ENCODE data around the gene FSTL3. TPM values are rescaled to one million over a fixed set of nuclear protein-coding genes. Genes with fewer than 3 reads are reported as not detected.
"Not testable (repeated sequence)": the region's sequence is repeated elsewhere in the genome, so short reads cannot be mapped to it uniquely, and the experiment has no call there.

The FSTL3 gene
- total RNA-seq, 3 donors from 2014 or later (not counting 1 experiment from before 2014, with no cell fraction given) = 1.5 to 1.9 (median 1.5) TPM

GRCh38 chr19:726993-727956 is 51.1 kb downstream of the FSTL3 start:
- TF ChIP-seq CTCF (IDR thresholded peaks at IDR 0.05) = no peak
- H3K4me3 Mint-ChIP-seq = no peak overlapping the region
- no peak overlapping the region for H3K27ac Mint-ChIP-seq
- DNase-seq (no peak), ATAC-seq (no peak)
- Histone ChIP-seq H3K4me1 (ENCODE audit: control insufficient read depth, insufficient read depth, low read length) (peaks cover 3% of the 10 kb centered on the region), H3K9me3 (ENCODE audit: control insufficient read depth, insufficient read depth, low read length) (no peaks in the 10 kb centered on the region), H3K36me3 (ENCODE audit: control insufficient read depth, insufficient read depth, low read length) (no peaks in the 10 kb centered on the region), H3K4me3 (ENCODE audit: low read length) (no peak overlapping the region), H3K27ac (ENCODE audit: low read length) (no peak overlapping the region), H3K27me3 (ENCODE audit: control insufficient read depth, insufficient read depth, low read length) (no peaks in the 10 kb centered on the region)
- intact Hi-C loops (cut with micrococcal nuclease) = no loop called here
- peaks cover 0 to 3% of the 10 kb centered on the region in 2 donors for H3K27me3 Mint-ChIP-seq (ENCODE audit: low read depth in 2 of 2)
- H3K36me3 Mint-ChIP-seq = no peaks in the 10 kb centered on the region
- 88% methylated on average over 43 of the region's 43 CpGs for WGBS (ENCODE audit: insufficient coverage)
- H3K9me3 Mint-ChIP-seq = no peaks in the 10 kb centered on the region
- H3K4me1 Mint-ChIP-seq = no peaks in the 10 kb centered on the region

- DNase-seq = no peak
- no peaks in the 10 kb centered on the region for H3K36me3 ChIP-seq (ENCODE audit: control insufficient read depth, insufficient read depth, low read length)
- intact Hi-C loops (cut with micrococcal nuclease) = no loop called here
- no peak overlapping the region for H3K4me3 ChIP-seq (ENCODE audit: low read length)
- no peaks in the 10 kb centered on the region for H3K9me3 ChIP-seq (ENCODE audit: control insufficient read depth, insufficient read depth, low read length)
- no peak overlapping the region for H3K27ac ChIP-seq (ENCODE audit: low read length)
- Mint-ChIP-seq H3K4me3 (no peak overlapping the region), H3K9me3 (no peaks in the 10 kb centered on the region), H3K36me3 (no peaks in the 10 kb centered on the region), H3K27me3 (ENCODE audit: low read depth in 2 of 2) (peaks cover 0 to 3% of the 10 kb centered on the region in 2 donors), H3K27ac (no peak overlapping the region), H3K4me1 (peaks cover 0 to 7% of the 10 kb centered on the region in 2 donors)
- no peak for TF ChIP-seq CTCF (IDR thresholded peaks at IDR 0.05)
- H3K4me1 ChIP-seq (ENCODE audit: control insufficient read depth, insufficient read depth, low read length) = peaks cover 10% of the 10 kb centered on the region
- WGBS (ENCODE audit: insufficient coverage) = 70% methylated on average over 26 of the region's 26 CpGs
- no peak for ATAC-seq
- H3K27me3 ChIP-seq (ENCODE audit: control insufficient read depth, insufficient read depth, low read length) = no peaks in the 10 kb centered on the region
These were observed 51.8 kb downstream of the FSTL3 start for GRCh38 chr19:728011-728410.

GRCh38 chr19:729564-729963 is 53.4 kb downstream of the FSTL3 start:
- DNase-seq; H3K36me3 ChIP-seq (ENCODE audit: control insufficient read depth, insufficient read depth, low read length); H3K4me3 Mint-ChIP-seq; intact Hi-C loops (cut with micrococcal nuclease); H3K27ac Mint-ChIP-seq; H3K27me3 ChIP-seq (ENCODE audit: control insufficient read depth, insufficient read depth, low read length); ATAC-seq; H3K9me3 Mint-ChIP-seq; H3K27me3 Mint-ChIP-seq (ENCODE audit: low read depth in 2 of 2); H3K36me3 Mint-ChIP-seq; H3K27ac ChIP-seq (ENCODE audit: low read length); H3K4me3 ChIP-seq (ENCODE audit: low read length); H3K9me3 ChIP-seq (ENCODE audit: control insufficient read depth, insufficient read depth, low read length): not testable (repeated sequence)
- 94% methylated on average over 15 of the region's 15 CpGs for WGBS (ENCODE audit: insufficient coverage)
- peaks cover 26% of the 10 kb centered on the region for H3K4me1 ChIP-seq (ENCODE audit: control insufficient read depth, insufficient read depth, low read length)
- H3K4me1 Mint-ChIP-seq = peaks cover 0 to 19% of the 10 kb centered on the region in 2 donors

GRCh38 chr19:729965-730668 is 53.9 kb downstream of the FSTL3 start:
- H3K4me3 ChIP-seq (ENCODE audit: low read length) = no peak overlapping the region
- intact Hi-C loops (cut with micrococcal nuclease) = no loop called here

More at GRCh38 chr19:729965-730668, 53.9 kb downstream of the FSTL3 start:
- Mint-ChIP-seq H3K9me3 (no peaks in the 10 kb centered on the region), H3K27ac (no peak overlapping the region), H3K4me3 (no peak overlapping the region), H3K36me3 (no peaks in the 10 kb centered on the region), H3K27me3 (ENCODE audit: low read depth in 2 of 2) (peaks cover 0 to 3% of the 10 kb centered on the region in 2 donors), H3K4me1 (peaks cover 0 to 19% of the 10 kb centered on the region in 2 donors)
- no peaks in the 10 kb centered on the region for H3K9me3 ChIP-seq (ENCODE audit: control insufficient read depth, insufficient read depth, low read length)
- no peaks in the 10 kb centered on the region for H3K27me3 ChIP-seq (ENCODE audit: control insufficient read depth, insufficient read depth, low read length)
- no peak for TF ChIP-seq CTCF (IDR thresholded peaks at IDR 0.05)
- H3K4me1 ChIP-seq (ENCODE audit: control insufficient read depth, insufficient read depth, low read length) = peaks cover 26% of the 10 kb centered on the region
- no peaks in the 10 kb centered on the region for H3K36me3 ChIP-seq (ENCODE audit: control insufficient read depth, insufficient read depth, low read length)
- WGBS (ENCODE audit: insufficient coverage) = 94% methylated on average over 14 of the region's 14 CpGs
- no peak overlapping the region for H3K27ac ChIP-seq (ENCODE audit: low read length)
- ATAC-seq = no peak
- DNase-seq = no peak

Measured in natural killer cell (primary cell).